ENCODE measurements around the gene MBOAT2.
"Not testable (repeated sequence)": the region's sequence is repeated elsewhere in the genome, so short reads cannot be mapped to it uniquely, and the experiment has no call there.

GRCh38 chr2:8902757-8903156 lies 100.7 kb downstream of the MBOAT2 start:
- not testable (repeated sequence) for TF ChIP-seq POLR2AphosphoS5 (IDR thresholded peaks at IDR 0.05; ENCODE audit: low read depth); SPI1 (IDR thresholded peaks at IDR 0.05; ENCODE audit: borderline replicate concordance, low read depth); REST (IDR thresholded peaks at IDR 0.05; ENCODE audit: insufficient replicate concordance, low read depth); GABPA (IDR thresholded peaks at IDR 0.05; ENCODE audit: low read depth)
- TF ChIP-seq, protein P1, sequence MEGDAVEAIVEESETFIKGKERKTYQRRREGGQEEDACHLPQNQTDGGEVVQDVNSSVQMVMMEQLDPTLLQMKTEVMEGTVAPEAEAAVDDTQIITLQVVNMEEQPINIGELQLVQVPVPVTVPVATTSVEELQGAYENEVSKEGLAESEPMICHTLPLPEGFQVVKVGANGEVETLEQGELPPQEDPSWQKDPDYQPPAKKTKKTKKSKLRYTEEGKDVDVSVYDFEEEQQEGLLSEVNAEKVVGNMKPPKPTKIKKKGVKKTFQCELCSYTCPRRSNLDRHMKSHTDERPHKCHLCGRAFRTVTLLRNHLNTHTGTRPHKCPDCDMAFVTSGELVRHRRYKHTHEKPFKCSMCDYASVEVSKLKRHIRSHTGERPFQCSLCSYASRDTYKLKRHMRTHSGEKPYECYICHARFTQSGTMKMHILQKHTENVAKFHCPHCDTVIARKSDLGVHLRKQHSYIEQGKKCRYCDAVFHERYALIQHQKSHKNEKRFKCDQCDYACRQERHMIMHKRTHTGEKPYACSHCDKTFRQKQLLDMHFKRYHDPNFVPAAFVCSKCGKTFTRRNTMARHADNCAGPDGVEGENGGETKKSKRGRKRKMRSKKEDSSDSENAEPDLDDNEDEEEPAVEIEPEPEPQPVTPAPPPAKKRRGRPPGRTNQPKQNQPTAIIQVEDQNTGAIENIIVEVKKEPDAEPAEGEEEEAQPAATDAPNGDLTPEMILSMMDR (IDR thresholded peaks at IDR 0.05; ENCODE audit: insufficient read depth, low read length) = not testable (repeated sequence)

All from HL-60 (cell line).